HepG2 (cell line): ENCODE results near the gene NANOS1. TPM values are rescaled to one million over a fixed set of nuclear protein-coding genes. Genes with fewer than 3 reads are reported as not detected.

Source experiments
- CREB3 ChIP-seq: sonication (generic); formaldehyde crosslinking; IDR thresholded peaks from 2 replicates; pipeline ENCODE4 v1.5.0; 2020; ENCODE audit warnings: missing genetic modification reagents
- FOXC1 ChIP-seq: sonication (generic); formaldehyde crosslinking; IDR thresholded peaks from 2 replicates; pipeline ENCODE4 v1.8.0; 2022; ENCODE audit warnings: mild to moderate bottlenecking, missing genetic modification reagents, borderline replicate concordance
- KDM2A ChIP-seq: sonication (generic); formaldehyde crosslinking; IDR thresholded peaks from 2 replicates; pipeline ENCODE4 v1.4.0; 2020; ENCODE audit warnings: low read depth, missing genetic modification reagents, borderline replicate concordance
- NFYB ChIP-seq: sonication (generic); formaldehyde crosslinking; IDR thresholded peaks from 2 replicates; pipeline ENCODE4 v1.4.0; 2020; ENCODE audit warnings: missing genetic modification reagents
- STAT5B ChIP-seq: sonication (generic); formaldehyde crosslinking; IDR thresholded peaks from 2 replicates; pipeline ENCODE4 v1.4.0; 2020; ENCODE audit warnings: missing genetic modification reagents
- TARDBP ChIP-seq: sonication (generic); formaldehyde crosslinking; IDR thresholded peaks from 2 replicates; pipeline ENCODE4 v1.8.0; 2022; ENCODE audit warnings: mild to moderate bottlenecking, missing genetic modification reagents
- TMF1 ChIP-seq: sonication (generic); formaldehyde crosslinking; IDR thresholded peaks from 2 replicates; pipeline ENCODE4 v1.8.1; 2022; ENCODE audit warnings: low read depth, missing genetic modification reagents
- ZBTB14 ChIP-seq: sonication (generic); formaldehyde crosslinking; IDR thresholded peaks from 2 replicates; pipeline ENCODE4 v1.4.0; 2020; ENCODE audit warnings: missing genetic modification reagents
- ZBTB38 ChIP-seq: sonication (generic); formaldehyde crosslinking; IDR thresholded peaks from 2 replicates; pipeline ENCODE4 v1.5.1; 2020; ENCODE audit warnings: mild to moderate bottlenecking, missing genetic modification reagents
- ZNF17 ChIP-seq: sonication (generic); formaldehyde crosslinking; IDR thresholded peaks from 2 replicates; pipeline ENCODE4 v1.5.0; 2020; ENCODE audit warnings: mild to moderate bottlenecking, missing genetic modification reagents
- ZNF317 ChIP-seq: sonication (generic); formaldehyde crosslinking; IDR thresholded peaks from 2 replicates; pipeline ENCODE4 v1.5.0; 2020; ENCODE audit warnings: mild to moderate bottlenecking, missing genetic modification reagents
- ZNF33A ChIP-seq: sonication (generic); formaldehyde crosslinking; IDR thresholded peaks from 2 replicates; pipeline ENCODE4 v1.5.1; 2020; ENCODE audit warnings: missing genetic modification reagents, mild to moderate bottlenecking, moderate library complexity, borderline replicate concordance
- ZNF34 ChIP-seq: sonication (generic); formaldehyde crosslinking; IDR thresholded peaks from 2 replicates; pipeline ENCODE4 v1.4.0; 2020; ENCODE audit warnings: mild to moderate bottlenecking, missing genetic modification reagents, borderline replicate concordance
- ZNF563 ChIP-seq: sonication (generic); formaldehyde crosslinking; IDR thresholded peaks from 2 replicates; pipeline ENCODE4 v1.8.0; 2022; ENCODE audit warnings: mild to moderate bottlenecking, moderate library complexity, missing genetic modification reagents
- ZNF704 ChIP-seq: sonication (generic); formaldehyde crosslinking; IDR thresholded peaks from 2 replicates; pipeline ENCODE4 v1.8.1; 2023; ENCODE audit warnings: mild to moderate bottlenecking, inconsistent platforms, moderate library complexity, missing genetic modification reagents, borderline replicate concordance
- ZNF761 ChIP-seq: sonication (generic); formaldehyde crosslinking; conservative IDR thresholded peaks from 2 replicates; pipeline ENCODE4 v1.4.0; 2020; ENCODE audit warnings: mild to moderate bottlenecking, missing genetic modification reagents
- ZNF792 ChIP-seq: IDR thresholded peaks from 2 replicates; pipeline ENCODE4 v1.6.1; 2016
- polyA plus RNA-seq, 8 experiments: library from polyadenylated mRNA; depleted of rRNA in 3 of 8; stranded (reverse) in 7 of 8; unstranded in 1 of 8; fragments of >200 nt; fragmentation: Illumina TruSeq in 4 of 8; extraction: Trizol in 4 of 8; gene quantifications; 2 replicates each; pipeline versions ENCODE4 v1.2.1 to v1.2.3, GENCODE V29; 2011 to 2016; ENCODE audit warnings: low read depth in 4 of 8, missing spikeins in 1 of 8, mixed read lengths in 1 of 8; ENCODE audit not compliant: insufficient read depth in 1 of 8
- total RNA-seq, 5 experiments: library from RNA; depleted of rRNA; stranded (reverse); fragments of >200 nt; fragmentation: Illumina TruSeq; extraction: Trizol; gene quantifications; 2 replicates each; pipeline ENCODE4 v1.2.3, GENCODE V29; 2016; ENCODE audit warnings: low read depth in 1 of 5
- TF ChIP-seq, protein P1 (sequence below): sonication (generic); formaldehyde crosslinking; IDR thresholded peaks from 2 replicates; pipeline ENCODE4 v1.5.1; 2020; ENCODE audit warnings: mild to moderate bottlenecking, missing genetic modification reagents, borderline replicate concordance
- TF ChIP-seq, protein P2 (sequence below): sonication (generic); formaldehyde crosslinking; IDR thresholded peaks from 2 replicates; pipeline ENCODE4 v1.5.0; 2020; ENCODE audit warnings: missing genetic modification reagents
- TF ChIP-seq, protein P3 (sequence below): sonication (generic); formaldehyde crosslinking; IDR thresholded peaks from 2 replicates; pipeline ENCODE4 v1.4.0; 2020; ENCODE audit warnings: missing genetic modification reagents, borderline replicate concordance

The NANOS1 gene
- total and polyA plus RNA-seq, 2 of the 13 experiments (the other 11 are each of a cell fraction or from before 2014, with no cell fraction given) = 1.7 to 2.2 TPM

GRCh38 chr10:119030421-119031250, 1.1 kb downstream of the NANOS1 start (continued):
- TF ChIP-seq, protein P1, sequence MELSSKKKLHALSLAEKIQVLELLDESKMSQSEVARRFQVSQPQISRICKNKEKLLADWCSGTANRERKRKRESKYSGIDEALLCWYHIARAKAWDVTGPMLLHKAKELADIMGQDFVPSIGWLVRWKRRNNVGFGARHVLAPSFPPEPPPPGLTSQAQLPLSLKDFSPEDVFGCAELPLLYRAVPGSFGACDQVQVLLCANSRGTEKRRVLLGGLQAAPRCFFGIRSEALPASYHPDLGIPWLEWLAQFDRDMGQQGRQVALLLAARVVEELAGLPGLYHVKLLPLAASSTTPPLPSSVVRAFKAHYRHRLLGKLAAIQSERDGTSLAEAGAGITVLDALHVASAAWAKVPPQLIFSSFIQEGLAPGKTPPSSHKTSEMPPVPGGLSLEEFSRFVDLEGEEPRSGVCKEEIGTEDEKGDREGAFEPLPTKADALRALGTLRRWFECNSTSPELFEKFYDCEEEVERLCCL (CRISPR knock-in tag) = no peak
- TF ChIP-seq ZBTB14 (CRISPR knock-in tag) (0 out of 2 replicates have a peak, but pooled peaks have one; percentile 30), ZNF704 (CRISPR knock-in tag) (no peak), ZNF761 (no peak), FOXC1 (peak; percentile 67; the same call in 1 of the 2 replicates), ZNF792 (CRISPR knock-in tag) (0 out of 2 replicates have a peak, but pooled peaks have one; percentile 21), ZNF17 (CRISPR knock-in tag) (no peak), ZBTB38 (CRISPR knock-in tag) (0 out of 2 replicates have a peak, but pooled peaks have one; percentile 32), ZNF34 (CRISPR knock-in tag) (0 out of 2 replicates have a peak, but pooled peaks have one; percentile 24), KDM2A (peak; percentile 94), TMF1 (peak; percentile 60; the same call in 1 of the 2 replicates), ZNF33A (CRISPR knock-in tag) (no peak), STAT5B (CRISPR knock-in tag) (no peak), ZNF563 (no peak; the same call in none of the 2 replicates), CREB3 (CRISPR knock-in tag) (no peak), ZNF317 (CRISPR knock-in tag) (0 out of 2 replicates have a peak, but pooled peaks have one; percentile 64), NFYB (CRISPR knock-in tag) (0 out of 2 replicates have a peak, but pooled peaks have one; percentile 17), TARDBP (CRISPR knock-in tag) (no peak)
- TF ChIP-seq, protein P2, sequence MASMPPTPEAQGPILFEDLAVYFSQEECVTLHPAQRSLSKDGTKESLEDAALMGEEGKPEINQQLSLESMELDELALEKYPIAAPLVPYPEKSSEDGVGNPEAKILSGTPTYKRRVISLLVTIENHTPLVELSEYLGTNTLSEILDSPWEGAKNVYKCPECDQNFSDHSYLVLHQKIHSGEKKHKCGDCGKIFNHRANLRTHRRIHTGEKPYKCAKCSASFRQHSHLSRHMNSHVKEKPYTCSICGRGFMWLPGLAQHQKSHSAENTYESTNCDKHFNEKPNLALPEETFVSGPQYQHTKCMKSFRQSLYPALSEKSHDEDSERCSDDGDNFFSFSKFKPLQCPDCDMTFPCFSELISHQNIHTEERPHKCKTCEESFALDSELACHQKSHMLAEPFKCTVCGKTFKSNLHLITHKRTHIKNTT (CRISPR knock-in tag) = no peak
- TF ChIP-seq, protein P3, sequence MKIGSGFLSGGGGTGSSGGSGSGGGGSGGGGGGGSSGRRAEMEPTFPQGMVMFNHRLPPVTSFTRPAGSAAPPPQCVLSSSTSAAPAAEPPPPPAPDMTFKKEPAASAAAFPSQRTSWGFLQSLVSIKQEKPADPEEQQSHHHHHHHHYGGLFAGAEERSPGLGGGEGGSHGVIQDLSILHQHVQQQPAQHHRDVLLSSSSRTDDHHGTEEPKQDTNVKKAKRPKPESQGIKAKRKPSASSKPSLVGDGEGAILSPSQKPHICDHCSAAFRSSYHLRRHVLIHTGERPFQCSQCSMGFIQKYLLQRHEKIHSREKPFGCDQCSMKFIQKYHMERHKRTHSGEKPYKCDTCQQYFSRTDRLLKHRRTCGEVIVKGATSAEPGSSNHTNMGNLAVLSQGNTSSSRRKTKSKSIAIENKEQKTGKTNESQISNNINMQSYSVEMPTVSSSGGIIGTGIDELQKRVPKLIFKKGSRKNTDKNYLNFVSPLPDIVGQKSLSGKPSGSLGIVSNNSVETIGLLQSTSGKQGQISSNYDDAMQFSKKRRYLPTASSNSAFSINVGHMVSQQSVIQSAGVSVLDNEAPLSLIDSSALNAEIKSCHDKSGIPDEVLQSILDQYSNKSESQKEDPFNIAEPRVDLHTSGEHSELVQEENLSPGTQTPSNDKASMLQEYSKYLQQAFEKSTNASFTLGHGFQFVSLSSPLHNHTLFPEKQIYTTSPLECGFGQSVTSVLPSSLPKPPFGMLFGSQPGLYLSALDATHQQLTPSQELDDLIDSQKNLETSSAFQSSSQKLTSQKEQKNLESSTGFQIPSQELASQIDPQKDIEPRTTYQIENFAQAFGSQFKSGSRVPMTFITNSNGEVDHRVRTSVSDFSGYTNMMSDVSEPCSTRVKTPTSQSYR (CRISPR knock-in tag) = no peak
